Breast epithelium (tissue), 3 donors: ENCODE data around the gene EPM2AIP1.

Source experiments
- CTCF ChIP-seq, 3 donors: fragments of 450-650 bp; IDR thresholded peaks; one replicate each; pipeline ENCODE4 v1.5.1; 2016 to 2017; ENCODE audit warnings: antibody characterized with exemption in 3 of 3, mild to moderate bottlenecking in 3 of 3, moderate library complexity in 3 of 3
- POLR2A ChIP-seq: fragments of 450-650 bp; IDR thresholded peaks from one replicate; pipeline ENCODE4 v1.6.1; 2016; ENCODE audit warnings: antibody characterized with exemption, mild to moderate bottlenecking, moderate library complexity
- POLR2AphosphoS5 ChIP-seq, 3 donors: sonication (generic); formaldehyde crosslinking; IDR thresholded peaks; one replicate each; pipeline ENCODE4 v1.6.1; 2017; ENCODE audit warnings: antibody characterized with exemption in 3 of 3

- TF ChIP-seq CTCF (IDR thresholded peaks at IDR 0.05), result no peak
- peak; percentile 52 for TF ChIP-seq POLR2A
- TF ChIP-seq POLR2AphosphoS5 (IDR thresholded peaks at IDR 0.05), result peak; percentile 89 to 95 (median 92)
Observed at GRCh38 chr3:36993326-36994283, 674 bp upstream of the EPM2AIP1 start, which contains the start of gene MLH1.
